Activated CD4-positive, alpha-beta T cell treated with anti-CD3 and anti-CD28 coated beads for 4 hours (primary cell): ENCODE results near the gene MBD1.
A peak's percentile ranks its signal among the peaks of the same experiment; 100 is the strongest.
"Not testable (repeated sequence)": the region's sequence is repeated elsewhere in the genome, so short reads cannot be mapped to it uniquely, and the experiment has no call there.

Source experiments
- DNase-seq, 2 donors: peaks; one replicate each; pipeline ENCODE4 v3.0.0-alpha.2; 2020

The MBD1 gene

DNA sequence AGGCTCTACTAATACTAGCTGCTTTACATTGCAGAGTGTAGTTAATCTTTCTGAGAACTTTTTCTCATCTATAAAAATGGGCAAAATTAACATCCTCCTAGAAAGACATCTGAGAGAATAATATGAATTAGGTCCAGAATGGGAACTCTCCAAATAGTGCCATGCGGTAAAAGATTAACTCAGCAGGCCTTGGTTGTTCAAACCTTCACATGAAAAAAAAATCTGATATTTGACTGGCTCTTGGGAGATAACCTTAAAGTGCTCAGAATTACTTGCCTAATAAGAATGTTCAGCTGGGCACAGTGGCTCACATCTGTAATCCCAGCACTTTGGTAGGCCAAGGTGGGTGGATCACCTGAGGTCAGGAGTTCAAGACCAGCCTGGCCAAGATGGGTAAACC lies 11.7 kb upstream of the MBD1 start:
- DNase-seq = no peak

DNA sequence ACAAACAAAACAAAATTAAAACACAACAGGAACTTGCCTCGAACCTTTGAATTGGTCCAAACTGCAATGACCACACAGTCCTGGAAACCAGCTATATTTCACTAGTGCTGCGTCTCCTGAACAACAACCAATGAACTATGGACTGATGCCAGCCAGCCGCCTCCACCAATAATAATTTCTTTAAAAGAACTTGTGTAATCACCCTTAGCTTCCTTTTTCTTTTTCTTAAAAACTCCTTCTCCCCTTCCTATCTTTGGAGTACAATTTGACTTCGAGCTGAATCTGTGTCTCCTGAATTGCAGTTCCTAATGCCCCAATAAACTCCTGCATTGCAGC lies 7.8 kb upstream of the MBD1 start:
- no peak for DNase-seq

DNA sequence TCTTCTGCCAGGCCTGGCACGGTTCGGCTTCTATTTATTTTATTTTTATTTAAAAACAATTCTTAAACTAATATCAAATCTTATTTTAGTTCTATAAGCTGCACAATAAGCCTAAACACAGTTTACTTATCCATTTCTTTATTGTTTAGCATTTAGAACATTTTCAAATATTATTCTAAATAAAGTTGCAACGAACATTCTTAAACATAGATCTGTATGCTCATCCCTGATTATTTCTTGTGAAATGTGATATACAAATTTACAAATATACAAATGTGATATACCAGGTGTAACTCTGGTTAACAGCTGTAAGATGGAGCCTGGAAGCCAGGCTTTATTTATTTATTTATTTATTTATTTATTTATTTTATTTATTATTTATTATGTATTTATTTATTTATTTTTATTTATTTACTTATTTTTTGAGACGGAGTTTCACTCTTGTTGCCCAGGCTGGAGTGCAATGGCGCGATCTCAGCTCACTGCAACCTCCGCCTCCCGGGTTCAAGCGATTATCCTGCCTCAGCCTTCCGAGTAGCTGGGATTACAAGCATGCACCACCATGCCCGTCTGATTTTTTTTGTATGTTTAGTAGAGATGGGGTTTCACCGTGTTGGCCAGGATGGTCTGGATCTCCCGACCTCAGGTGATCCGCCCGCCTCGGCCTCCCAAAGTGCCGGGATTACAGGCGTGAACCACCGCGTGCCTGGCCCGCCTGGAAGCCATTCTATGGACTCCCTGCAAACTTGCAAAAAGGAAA lies 7.2 kb upstream of the MBD1 start:
- not testable (repeated sequence) for DNase-seq

DNA sequence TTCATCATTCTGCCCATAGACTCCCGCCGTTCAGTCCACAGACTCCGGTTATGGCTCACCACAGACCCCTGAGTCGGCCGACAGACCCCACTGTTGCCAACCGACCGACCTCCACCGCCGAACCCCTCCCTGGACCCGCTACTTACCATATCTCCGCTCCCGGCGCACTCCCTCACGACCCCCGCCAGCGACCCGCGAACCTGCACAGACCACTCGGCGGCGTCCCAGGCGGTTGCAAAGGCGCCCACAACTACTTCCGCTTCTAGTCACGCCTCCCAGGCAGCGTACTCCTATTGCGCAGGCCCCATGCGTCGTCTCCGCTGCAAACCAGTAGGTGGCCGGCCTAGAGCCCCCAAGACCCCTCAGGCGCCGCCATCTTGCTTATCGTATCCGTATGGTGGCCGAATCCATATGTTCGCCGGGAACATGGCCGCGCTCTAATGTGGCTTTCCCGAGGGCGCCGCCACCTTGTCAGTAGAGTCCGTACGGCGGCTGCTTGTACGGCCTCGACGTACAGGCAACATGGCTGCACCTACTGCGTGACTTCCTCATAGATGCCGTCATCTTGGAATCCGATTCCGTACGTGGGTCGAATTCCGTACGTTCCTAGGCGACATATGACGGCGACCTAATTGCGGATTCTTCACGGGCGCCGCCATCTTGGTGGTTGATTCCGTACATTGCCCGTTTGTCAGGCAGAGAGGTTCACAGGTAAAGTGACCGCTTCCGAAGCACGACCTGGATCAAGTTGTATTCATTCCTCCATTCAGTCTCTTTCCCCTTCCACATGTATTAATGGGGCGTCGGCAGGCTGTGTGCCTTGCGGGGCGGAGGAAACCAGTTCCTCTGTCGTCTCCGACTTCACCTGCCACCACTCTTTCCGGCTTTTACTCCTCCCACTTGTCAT lies 6.4 kb upstream of the MBD1 start, which contains the start of gene CXXC1:
TSS of gene CXXC1 (minus strand) at position 252 of the 907 bp plus-strand sequence. CDS start at position 149, 103 bp downstream.
- peak; percentile 96 to 99 for DNase-seq

DNA sequence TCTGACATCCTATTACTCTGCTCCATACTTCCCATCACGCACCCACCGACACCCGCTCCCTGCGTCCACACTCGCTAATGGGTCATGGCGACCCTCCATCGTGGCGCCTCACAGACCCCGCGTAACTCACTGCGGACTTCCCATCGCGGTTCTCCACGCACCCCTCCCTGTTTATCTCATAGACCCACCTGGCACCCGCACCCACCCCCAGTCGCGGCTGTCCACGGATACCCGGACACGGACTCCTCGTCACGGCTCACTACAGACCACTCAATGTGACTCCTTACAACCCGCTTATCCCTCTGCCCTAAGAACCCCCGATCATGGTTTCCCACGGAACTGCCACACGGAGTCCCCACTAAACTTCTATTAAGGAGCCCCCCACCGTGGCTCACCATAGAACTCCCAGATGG lies 5.7 kb upstream of the MBD1 start:
- no peak for DNase-seq

DNA sequence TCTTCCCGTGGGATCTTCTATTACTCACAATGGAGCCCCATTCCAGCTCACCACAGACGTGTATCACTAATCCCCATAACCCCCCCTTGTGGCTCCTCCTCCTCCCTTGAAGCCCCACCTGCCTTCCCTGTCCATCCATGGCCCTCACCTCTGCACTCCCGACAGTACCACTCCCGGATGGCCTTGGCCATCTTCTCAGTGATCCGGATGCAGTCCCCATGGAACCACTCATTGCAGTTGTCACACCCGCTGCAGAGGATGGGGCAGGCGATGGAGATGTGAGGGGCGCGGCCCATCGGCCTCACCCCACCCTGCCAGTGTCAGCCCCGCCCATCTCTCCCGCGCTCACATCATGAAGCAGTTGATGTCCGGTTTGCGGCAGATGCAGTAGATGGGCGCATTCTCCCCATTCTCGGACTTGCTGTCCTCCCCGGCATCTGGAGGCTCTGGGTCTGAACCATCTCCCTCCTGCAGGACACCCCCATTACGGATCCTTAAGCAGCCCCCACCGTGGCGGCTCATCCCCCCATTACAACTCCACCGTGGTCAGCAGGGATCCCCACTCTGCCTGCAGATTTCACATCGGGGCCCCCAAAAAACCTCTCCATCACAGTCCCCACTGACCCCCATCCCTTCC lies 5.2 kb upstream of the MBD1 start:
- DNase-seq = no peak

DNA sequence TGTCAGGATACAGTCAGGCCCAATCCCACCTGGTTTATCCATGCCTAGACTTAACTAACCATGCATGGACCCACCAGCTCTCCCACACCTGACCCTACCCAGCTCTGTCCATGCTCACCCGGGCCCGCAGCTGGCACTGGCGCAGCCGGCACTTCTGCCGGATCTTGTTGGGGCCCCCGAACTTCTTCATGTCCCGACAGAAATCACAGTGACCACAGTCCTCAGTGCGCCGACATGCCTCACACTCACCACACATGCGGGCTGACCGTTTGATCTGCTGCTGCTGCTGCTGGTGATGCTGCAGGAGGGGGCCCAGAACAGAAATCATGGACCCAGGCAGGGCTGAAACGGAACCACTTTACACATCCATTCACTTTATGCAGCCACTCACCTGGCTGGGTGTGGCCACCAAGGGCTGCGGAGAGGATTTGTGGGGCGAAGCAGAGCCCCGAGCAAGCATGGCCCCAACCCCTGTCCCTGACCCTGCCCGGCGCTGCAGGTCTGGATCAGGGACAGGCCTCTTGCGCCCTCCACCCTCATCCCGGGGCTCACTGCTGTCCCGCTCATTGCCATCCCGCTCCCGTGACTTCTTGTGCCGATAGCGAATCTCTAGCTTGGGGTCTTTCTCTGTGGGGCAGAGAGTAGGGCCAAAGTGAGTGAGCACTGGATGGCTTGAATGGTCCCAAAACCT lies 4.5 kb upstream of the MBD1 start:
- no peak for DNase-seq

DNA sequence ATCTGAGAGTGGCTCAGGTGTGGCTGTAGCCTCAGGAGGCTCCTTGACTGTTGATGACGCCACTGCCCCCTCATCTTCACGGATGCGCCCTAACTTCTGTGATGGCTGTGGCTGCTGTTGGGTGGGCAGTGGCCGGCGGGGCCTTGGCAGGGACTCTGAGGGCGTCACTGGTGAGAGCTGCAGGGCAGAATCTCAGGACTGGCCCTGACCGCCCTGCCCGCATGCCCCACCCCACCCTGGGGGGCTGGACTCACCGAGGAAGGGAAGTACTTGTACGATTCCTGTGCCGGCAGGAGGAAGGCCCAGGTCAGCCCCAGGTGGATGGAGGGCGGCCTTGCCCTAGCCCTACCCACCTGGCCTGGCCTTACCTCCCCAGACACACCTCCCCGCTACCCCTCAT lies 3.7 kb upstream of the MBD1 start:
- DNase-seq = no peak

DNA sequence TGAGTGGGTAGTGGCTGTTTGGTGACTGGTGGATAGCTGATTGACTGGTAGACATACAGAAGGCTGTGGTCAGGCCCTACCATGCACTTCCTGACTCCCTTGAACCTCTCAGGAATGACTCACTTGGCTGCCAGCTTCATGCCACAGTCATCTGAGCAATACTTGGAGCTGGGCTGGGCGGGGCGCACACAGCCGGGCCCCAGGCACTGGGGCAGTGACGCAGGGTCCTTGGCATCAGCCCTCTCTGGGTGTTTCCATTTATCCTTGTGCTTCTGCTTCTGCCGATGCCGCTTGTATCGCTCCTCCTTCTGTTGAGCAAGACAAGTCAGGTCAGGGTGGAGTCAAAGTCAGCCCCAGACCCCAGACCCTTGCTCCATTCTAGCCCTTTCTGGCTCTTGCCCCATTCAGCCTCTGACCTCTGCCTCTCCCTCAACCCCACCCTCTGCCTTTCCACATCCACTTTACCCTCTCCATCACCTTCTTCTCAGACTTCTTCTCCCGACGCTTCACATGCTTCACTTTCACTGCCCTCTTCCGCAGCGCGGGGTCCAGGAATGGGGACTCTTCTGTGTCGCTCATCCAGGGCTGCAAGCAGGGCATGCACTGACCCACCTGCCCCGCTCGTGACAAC lies 3.0 kb upstream of the MBD1 start:
- no peak for DNase-seq

DNA sequence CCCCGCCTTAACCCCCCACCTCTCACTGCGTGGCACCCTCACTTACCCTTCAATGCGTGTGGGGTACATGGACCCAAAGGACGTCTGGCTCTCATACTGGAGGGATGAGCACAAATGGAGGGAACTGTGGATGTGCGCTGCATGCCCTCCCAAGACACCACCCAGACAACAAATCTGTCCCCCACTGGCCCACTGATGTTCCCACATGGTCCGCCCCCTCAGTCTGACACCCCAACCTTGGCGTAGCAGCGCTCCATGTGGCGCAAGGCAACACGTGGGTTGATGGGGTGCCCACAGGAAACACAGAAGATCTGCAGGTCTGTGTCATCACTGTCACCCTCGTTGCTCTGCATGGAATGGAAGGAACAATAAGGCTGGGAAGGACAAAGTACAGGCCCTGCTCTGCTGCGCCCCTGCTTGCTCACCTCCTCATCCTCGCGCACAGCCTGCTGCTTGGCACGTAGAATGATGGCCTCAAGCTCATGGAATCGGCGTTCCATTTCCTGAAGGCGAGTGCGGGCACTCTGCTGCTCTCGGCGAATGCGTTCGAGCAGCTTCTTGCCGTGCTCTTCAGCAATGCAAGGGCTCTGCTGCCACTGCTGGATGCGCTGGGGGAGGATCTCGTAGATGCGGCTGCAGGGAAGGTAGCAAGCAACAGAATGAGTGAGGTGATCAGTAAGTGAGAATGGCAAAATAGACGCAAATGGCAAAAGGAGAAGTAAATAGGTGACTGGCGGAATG lies 2.3 kb upstream of the MBD1 start:
- DNase-seq = no peak

DNA sequence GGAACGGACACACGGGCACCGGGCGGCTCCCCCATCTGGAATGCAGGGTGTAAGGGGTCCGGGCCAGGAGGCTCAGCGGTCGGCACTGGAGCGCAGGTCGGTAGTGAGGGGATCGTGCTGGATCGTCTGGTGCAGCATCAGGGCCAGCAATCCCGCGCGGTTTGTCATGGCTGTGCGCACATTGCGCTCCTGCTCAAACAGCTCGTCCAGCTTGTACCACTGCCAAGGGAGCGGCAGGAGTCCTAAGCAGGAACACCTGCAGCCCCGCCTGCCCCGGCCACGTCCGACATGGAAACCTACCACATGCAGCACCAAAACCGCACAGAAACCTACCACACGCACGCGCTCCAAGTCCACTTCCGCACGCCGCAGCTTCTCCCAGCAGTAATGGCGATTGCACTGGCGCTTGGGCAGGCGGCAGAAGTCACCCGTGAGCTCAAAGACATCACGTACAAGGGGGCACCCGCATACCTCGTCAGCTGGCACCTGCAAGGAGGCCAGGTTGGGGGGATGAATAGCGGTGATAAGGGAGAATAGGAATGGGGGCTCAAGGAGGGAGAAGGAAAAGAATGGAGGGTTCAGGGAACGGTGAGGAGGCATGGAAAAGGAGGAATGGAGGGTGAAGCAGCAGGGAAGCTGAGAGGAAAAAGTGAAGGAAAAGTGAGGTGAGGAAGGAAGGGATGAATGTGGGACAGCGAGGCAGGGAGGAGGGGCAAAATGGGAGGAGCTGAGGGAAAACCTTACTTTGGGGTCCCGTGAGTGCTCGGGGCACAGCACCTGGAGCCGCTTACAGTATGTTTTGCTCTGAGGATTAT lies 1.4 kb upstream of the MBD1 start:
- DNase-seq = no peak

DNA sequence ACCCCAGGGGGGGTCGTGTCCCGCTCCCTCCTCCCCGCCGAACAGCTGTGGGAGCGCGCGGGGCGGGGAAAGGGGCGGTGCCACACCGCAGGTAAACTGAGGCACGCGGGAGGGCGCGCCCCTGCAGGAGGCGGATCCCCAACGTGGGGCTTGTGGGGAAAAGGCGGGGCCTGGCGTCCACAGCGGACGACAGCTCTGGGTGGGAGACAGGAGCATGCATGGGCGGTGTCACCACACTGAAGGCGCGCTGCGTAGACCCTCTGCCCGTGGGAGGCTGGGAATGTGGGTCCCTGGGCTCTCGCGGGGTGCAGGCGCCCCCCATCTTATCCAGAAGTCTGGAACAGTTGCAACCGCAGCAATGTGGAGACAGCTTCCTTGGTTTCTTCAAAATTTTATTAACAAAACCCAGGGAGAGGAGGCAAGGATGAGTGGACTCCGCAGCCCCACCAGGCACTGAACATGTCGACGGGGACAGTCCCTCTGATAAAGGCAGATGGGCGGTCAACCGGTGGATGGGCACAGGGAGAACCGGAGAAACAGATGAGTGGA lies 723 bp upstream of the MBD1 start:
- DNase-seq = no peak

DNA sequence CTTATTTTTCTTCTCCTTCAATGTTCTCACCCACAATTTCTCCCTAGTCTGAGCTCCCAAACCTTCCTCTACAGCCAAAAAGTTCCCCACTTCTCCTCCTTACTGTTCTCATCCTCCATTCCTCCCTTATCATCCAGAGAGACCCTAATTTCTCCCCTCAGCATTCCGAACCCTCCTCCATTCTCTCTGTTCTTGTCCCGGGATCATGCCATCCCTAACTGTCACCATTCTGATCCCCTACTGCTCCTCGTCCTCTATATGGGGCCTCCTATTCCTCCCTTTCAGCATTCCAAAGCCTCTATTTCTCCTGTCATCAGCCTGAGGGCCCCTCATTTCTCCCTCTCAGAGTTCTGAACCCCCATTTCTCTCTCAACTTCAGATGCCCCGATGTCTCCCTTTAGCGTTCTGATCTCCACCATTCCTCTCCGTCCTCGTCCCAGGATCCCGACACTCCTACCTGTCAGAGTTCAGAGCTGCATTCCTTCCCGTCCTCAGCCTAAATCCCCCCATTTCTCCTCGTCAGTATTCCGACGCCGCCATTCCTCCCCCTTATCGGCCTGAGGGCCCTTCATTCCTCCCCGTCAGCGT lies 522 bp downstream of the MBD1 start:
- no peak for DNase-seq

DNA sequence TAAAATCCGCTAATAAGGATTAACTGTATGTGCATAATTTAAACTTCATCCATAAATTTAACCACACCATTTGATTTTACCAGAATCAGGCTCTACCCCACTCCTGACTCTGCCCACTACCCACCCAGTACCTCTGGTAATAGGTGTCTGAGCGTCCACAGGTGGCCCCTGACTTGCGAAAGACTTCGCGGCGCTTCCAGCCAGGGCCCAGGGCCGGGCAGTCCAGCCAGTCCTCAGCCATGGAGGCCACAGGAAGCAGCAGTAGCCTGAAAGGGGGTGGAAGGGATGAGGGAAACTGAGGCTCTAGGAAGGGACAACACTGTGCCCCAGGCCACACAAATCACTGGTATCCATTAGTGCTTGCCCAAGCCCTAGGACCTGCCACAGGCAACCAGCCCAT lies 1.6 kb downstream of the MBD1 start:
- DNase-seq = no peak

DNA sequence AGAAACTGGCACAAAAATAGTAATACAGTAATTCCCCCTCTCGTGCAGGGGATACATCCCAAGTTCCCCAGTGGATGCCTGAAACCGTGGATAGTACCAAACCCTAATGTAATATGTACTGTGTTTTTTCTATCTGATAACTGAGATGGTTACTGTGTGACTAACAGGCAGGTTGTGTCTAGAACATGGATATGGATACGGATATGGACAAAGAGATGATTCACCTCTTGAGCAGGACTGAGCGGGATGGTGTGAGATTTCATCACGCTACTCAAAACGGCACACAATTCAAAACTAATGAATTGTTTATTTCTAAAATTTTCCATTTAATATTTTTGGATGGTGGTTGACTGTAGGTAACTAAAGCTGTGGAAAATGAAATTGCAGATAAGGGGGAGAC lies 3.4 kb downstream of the MBD1 start:
- DNase-seq = no peak

DNA sequence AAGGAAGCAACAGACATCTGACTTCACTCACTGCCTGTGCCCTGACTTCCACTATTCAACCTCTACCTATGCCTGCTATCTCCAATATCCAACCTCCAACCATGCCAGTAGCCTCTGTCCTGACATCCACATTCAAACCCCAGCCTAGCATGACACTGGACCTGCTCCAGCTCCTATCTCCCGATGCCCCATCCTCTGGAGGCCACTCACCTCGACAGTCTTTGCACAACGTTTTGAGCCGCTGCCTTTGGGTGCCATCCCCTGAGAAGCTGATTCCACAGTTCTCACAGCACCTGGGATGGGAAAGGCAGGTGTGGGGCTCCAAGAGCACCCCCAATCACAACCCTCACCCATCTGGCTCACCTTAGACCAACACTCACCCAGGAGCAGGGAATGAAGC lies 4.9 kb downstream of the MBD1 start:
- no peak for DNase-seq

DNA sequence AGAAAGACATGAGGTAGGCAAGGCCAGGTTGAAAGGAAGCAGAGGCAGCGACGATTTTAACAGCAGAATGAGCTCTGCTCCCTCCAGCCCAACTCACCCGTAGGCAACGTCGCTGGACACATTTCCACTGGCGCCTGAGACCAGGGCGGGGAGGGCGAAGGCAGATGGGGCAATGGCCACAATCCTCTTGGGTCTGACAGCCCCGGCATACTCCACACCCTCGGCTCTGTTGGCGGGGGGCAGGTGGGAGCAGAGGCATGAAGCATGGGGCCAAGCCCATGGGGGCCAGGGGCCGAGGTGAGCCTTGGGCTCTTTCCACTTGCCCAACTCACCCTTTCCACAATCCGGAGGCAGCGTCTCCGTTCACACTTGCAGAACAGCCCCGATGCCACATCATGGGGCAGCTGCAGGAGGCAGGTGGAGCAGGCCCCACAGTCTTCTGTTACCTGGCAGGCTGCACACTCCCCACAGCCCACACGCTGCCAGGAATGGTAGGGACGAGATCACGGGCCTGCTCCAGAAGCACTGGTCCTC lies 5.8 kb downstream of the MBD1 start:
- no peak for DNase-seq

DNA sequence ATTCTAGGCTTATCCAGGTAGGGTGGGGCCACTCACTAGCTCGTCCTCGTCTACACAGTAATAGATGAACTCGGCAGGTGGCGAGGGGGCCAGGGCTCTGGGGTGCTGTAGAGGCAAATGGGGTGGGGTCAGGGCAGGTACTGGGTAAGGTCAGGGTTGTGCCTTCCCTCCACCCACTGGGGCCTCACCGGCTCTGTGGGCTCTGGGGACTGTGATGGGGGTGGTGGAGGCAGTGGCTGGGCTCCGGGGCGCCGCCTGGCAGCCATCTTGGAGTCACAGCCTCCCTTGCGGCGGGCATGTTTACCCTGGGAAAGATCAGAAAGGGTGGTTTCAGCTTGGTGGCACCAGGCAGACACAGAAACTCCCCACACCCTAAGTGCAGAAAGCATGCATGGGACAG lies 6.4 kb downstream of the MBD1 start:
- no peak for DNase-seq

DNA sequence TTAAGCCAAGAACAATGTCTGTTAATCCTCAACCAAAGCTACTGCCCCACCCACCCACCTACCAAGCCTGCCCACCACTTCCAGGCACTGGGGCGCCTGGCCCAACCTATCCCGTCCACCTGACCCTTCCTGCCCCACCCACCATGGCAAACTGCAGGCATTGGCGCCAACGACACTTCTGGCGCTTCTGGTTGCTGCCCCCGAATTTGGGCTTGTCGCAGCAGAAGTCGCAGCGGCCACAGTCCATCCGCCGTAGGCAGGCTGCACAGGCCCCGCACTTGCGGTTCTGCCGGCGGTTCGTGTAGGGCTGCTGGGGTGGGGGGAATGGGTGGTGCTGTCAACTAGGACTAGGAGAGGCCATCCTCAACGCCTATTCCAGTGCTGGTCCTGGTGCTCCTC lies 7.3 kb downstream of the MBD1 start:
- DNase-seq = no peak
